GM19351 (cell line): ENCODE measurements around the gene OR11A1.

ENCODE experiments used
- ATAC-seq: cut with Tn5 transposase; IDR thresholded peaks from one replicate; pipeline ENCODE4 v1.9.1; 2021; ENCODE audit warnings: mild to moderate bottlenecking, moderate library complexity; ENCODE audit not compliant: unreplicated experiment

Gene OR11A1, protein sequence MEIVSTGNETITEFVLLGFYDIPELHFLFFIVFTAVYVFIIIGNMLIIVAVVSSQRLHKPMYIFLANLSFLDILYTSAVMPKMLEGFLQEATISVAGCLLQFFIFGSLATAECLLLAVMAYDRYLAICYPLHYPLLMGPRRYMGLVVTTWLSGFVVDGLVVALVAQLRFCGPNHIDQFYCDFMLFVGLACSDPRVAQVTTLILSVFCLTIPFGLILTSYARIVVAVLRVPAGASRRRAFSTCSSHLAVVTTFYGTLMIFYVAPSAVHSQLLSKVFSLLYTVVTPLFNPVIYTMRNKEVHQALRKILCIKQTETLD

DNA sequence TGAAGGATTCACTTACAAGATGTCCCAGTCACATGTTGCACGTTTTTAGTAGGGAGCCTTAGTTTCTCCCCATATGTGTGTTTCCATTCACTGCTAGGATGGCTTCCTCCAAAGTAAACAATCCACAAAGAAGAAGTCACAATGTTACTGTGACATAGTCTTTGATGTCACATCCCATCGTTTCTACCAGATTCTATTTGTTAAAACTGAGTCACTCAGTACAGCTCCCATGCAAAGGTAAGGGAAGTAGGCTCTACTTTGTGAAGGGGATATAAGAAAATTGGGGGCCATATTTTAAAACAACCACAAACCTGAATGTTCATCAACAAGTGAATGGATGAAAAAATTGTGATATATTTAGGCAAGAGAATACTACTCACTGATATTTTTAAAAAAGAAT, at the start of gene OR11A1, which contains the start of gene OR2H1:
TSS of gene OR11A1 (minus strand) at position 101 of the 400 bp plus-strand sequence. CDS start 29,430 bp downstream, outside the sequence.
TSS of gene OR2H1 (plus strand) at position 185 of the 400 bp plus-strand sequence. CDS start 4,615 bp downstream, outside the sequence.
- no peak for ATAC-seq

DNA sequence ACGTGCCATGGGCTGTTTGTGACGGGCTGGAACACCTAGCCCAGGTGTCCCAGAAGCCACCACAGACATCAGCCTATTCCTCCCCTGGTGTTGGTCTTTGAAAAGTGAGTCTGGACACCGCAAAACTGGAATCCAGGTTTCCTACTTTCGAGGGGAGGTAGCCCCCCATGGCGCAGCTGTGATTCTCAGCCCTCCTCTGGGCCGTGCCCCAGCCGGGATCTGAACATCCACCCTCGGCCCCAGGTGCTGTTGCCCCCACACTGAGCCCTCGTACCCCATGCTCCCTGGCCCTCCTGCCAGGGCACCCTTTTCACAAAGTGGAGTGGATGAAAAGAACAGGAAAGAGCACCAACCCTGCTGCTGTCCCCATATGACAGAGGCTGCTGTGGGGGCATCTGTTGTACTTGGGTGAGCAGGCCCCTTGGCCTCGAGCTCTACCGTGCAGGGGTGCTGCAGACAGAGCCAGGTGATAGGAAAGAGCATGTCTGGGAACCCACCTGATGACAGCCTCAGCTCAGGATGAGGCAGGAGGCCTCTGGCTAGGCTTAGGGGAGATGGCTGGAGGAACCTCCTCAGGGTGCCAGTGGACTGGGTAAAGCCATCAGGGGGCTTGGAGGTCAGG, 49.7 kb upstream of the OR11A1 start:
- ATAC-seq: no peak

DNA sequence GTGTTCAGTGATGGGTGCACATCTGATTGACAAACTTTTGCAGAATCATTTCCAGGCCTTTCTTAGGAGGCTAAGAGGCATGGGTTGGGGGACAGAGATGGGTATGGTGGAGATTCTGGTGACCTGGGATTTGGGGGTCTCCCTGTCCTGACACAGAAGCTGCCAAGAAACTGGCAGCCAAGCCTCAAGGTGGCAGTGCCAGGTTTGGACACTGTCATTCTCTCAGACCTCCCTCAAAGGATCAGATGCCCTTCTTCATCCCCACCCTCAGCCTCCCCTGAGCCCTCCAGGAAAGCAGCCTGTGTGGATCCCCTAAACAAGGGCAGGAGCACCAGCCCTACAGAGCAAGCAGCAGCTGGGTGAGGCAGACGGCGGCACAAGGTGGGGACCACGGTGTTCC, 48.9 kb upstream of the OR11A1 start:
- ATAC-seq: no peak

DNA sequence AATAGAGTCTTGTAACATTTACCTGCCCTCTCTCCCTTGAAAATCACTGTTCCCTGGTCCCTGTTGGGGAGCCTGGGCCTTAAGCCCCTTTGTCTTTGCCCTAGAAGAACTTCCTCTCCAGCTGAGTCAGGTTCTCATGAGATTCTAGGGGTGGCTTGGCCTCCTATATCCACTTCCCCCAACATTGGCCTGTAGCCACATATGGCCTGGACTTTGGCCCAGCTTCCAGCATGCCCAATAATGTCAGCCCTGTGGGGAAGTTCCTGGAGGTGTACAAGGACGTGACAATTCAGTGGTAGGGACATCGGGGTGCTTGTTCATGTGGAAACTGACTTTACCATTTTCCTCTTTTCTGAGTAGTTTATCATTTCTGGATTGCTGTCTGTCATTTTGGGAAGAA, 48.1 kb upstream of the OR11A1 start:
- ATAC-seq: no peak

DNA sequence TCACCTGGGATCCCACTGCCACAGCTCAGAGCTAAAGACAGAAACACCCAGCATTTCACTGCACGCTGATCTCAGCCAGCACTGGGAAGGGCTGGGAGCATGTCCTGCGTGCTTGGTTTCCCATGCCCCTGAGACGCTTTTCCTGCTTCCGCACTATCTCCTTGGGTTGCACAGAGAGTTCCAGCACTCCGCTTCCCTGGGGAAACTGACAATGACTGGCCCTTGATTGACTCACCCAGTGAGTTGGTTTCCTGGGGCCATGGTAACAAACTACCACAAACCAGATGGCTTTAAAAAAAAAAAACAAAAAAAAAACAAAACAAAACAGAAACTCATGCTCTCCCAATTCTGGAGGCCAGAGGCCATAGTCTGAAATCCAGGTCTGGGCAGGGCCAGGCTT, 45.7 kb upstream of the OR11A1 start:
- no peak for ATAC-seq

DNA sequence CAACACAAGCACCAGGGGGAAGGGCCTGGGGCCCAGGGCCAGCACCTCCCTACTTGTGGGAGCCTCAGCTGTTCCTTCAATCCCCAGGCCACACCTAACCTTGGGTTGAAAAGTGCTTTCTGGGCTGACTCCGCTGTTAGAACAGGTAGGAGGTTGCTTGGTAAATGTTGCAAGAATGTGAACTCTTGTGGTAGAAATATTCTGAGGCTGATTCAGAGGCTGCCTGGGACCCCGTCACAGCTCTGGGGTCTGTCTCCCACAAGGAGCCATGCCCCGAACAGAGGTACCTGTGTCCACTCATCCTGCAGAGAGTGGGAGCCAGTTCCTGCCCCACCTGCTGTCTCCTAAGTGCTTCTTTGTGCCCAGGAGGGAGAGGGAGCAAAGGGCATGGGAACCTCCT, 45.3 kb upstream of the OR11A1 start:
- no peak for ATAC-seq

DNA sequence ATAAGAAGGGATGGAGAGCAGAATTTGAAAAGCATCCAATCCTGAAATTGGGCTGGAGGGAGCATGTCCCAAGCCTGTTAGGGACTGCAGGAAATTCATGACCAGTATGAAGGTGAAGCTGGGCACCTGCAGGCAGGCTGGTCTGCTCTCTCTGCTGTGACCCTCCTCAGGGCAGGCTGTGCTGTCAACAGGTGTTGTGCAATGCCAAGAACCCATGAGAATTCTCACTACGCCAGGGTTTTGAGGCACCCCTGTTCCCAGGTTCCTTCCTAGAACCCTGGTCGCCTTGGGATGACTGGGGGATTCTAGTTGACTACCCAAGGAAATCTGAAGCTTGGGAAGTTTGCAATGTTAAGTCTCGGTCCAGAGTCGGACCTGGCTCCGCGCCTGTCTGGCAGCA, 44.2 kb upstream of the OR11A1 start:
- ATAC-seq: no peak

DNA sequence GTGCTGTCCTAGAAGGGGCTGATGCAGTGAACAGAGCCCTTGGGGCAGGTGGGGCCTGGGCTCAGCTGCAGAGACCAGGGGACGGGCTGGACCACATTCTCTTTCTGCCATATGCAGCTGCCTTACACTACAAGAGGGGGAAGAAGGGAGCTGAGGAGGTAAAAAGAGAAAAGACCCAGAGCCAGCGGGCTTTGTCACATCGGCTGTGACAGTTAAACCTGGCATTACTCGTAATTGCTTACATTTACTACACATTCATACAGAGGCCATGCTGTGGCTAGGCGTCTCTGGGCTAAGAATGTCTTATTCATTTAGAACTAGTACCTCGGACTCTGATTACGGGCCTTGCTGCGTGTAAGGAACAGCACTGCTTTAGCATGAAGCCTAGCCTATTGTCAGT, 43.7 kb upstream of the OR11A1 start:
- no peak for ATAC-seq

DNA sequence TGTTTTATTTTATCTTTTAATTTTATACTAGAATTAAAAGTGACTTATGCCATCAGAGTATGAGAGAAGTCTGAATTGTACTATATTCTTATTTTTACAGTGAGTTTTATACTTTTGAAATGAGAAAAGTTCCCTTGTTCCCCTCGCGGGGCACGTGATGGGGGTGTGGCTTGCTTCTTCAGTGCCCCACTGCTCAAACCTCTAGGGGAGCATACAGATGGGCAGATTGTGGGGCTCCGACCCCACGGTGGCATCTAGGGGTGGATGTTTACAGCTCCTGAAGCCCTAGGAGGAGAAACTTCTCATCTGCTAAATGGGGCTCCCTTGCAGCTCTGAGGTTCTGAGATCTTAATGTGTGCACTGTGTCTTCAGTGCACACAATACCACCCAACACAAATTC, 42.8 kb upstream of the OR11A1 start:
- no peak for ATAC-seq

DNA sequence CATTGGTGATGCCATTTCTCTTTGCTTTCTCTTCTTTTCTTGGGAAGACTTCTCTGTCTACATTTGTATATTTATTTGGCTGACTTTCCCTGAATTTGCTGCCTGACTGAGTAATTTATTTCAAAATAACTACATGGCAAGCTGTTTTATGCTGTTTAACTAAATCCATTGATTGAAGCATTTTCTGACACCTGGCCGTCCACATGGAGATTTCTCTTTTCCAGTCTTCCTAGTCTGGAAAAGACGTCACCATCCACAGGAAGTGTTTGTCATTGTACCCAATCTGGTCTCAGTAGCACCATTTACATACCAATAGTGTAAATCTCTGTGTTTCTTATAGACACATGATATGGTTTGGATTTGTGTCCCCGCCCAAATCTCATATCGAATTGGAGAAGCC, 40.1 kb upstream of the OR11A1 start:
- ATAC-seq: no peak

DNA sequence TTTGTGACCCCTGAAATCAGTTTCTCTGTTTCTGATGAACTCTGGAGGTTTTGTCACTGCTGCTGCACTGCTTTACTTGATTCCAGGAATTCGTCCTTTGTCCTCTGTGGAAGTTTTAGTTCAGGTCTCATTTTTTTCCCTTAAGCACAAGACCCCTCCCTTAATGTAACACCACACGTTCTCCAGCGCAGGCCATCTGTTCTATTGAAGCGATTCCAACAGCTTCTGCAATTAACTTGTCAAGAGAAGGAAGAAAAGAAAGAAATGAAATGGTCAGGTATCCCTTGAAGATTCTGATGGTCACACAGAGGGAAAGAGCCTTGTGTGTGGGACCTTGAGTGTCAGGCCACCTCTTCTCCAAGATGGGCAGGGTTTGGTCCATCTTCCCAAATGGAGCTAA, 38.7 kb upstream of the OR11A1 start:
- no peak for ATAC-seq

DNA sequence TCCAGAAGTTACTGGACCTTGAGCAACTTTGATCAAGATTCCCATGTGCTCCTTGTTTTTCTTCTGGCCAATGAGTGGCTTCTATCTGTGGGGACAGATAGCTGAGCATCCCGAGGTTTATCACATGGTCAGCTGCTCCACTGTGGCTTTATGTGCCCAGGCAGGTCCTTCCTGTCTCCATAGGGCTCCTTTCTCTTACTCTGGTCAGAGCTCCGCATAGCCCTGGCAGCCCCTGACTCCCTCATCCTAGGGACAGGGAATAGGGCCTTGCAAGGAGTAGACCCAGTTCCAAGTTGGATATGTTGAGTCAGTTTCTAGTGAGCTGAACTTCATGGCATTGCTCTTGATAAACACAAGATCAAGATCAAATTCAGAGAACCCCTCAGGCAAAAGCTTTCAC, 37.3 kb upstream of the OR11A1 start:
- no peak for ATAC-seq

DNA sequence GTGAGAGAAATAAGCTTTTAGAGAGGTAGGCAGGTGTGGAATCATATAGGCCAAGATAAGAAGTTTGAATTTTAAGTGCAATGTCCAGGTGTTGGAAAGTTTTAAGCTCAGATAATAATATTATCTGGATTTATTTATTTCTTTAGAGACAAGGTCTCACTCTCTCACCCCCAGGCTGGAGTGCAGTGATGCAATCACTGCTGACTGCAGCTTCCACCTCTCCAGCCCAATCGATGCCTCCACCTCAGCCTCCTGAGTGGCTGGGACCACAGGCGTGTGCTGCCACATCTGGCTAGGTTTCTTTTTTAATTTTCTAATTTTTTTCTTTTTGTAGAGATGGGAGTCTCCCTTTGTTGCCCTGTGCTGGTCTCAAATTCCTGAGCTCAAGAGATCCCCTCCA, 36.4 kb upstream of the OR11A1 start:
- ATAC-seq: no peak

DNA sequence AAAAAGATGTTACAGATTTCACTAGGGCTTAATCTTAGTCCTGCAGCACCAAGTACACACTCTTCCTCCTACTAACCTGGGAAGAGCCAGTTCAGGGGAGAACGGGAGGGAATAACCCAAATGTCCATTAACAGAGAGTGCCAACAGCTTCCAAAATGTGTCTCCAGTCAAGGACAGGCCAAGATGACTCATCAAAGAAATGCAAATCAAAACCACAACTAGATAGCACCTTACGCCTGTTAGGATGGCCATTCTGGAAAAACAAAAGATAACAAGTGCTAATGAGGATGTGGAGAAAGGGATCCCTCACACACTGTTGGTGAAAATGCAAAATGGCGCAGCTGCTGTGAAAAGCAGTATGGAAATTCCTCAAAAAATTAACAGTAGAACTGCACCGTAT, 34.7 kb upstream of the OR11A1 start:
- no peak for ATAC-seq

DNA sequence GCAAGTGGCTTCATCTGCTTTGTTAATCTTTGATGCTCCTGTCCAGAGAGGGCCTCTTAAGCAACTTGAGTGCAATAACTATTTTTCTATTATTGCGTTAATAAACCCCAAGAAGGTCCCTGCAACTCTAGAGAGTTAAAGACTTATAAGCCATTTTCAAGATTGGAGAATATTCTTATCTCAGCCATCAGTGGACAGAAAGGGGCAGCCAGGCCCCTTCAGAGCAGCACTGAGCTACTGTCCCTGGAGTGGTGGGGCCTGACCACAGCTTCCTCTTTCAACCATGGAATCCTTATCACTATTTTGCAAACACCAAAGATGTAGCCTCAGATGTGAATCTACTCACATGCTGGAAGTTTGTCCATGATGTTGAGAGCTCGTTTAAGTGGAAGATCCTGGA, 33.7 kb upstream of the OR11A1 start:
- no peak for ATAC-seq

DNA sequence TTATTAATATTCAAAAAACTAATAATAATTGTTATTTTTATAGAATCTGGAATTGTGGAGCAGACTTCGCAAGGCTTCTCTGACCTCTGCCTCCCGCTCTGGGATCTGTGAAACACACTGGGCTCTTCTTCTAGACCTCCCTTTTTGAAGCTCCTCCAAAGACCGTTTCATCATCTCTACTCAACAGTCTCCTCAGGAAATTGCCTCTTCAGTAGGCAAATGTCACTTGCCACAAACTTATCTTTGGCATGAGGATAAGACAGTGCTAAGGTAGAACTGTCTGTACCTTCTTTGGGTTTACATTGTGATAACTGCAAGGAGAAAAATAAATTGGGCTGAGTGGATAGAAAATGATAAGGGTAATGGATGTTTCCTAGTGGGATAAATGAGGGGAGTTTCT, 33.2 kb upstream of the OR11A1 start:
- ATAC-seq: no peak

DNA sequence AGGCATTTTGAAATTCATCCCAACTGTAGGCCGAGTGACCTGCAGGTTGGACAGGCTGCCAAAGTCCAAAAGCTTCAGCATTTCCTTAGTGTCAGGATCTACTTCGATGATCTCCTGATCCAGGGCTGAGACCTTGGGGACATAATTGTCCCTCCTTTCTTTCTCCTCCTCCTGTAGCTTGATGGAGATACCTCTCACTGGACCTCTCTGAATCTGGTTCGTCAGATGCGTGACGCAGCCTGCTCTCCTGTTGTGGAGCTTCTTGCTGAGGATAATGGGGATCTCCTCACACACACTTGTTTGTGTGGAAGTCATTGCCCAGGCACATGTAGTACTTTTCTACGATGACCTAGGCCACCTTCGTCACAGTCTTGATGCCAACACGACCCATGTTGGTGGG, 32.4 kb upstream of the OR11A1 start:
- no peak for ATAC-seq

DNA sequence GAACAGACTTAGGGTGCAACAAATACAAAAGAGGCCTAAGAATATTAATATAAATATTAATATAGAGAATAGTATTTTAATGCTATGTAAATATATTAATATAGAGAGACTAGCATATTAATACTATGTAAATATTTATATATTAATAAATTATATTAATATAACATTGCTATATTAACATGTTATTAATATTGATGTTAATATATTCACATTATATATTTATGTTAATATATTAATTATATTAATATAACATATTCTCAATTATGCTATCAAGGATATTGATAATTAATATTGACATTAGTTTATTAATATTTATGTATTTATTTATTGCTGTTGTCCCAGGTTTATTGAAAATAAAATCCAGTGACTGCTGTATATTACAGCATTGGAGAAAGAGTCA, 32.0 kb upstream of the OR11A1 start:
- ATAC-seq: no peak

DNA sequence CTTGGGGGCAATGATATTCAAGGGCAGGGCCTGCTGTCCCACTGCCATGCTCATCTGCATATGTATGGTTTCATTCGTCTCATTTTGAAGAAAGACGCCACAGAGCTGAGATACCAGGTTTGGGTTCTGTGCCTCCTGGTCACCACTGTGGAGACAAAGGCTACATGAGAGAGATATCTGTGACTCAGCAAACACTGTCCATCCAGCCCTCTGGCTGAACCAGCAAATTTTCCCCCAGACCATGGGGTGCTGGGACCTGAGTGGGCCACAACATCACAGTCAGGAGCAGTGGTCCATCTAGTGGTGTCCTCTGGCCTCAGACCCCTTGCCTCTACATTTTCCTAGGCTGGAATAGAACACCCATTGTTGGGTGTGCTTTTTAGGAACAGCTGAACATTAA, 30.8 kb upstream of the OR11A1 start, which contains the start of gene MAS1L:
TSS of gene MAS1L (minus strand) at position 297 of the 400 bp plus-strand sequence. CDS start at position 243, 54 bp downstream.
- no peak for ATAC-seq

DNA sequence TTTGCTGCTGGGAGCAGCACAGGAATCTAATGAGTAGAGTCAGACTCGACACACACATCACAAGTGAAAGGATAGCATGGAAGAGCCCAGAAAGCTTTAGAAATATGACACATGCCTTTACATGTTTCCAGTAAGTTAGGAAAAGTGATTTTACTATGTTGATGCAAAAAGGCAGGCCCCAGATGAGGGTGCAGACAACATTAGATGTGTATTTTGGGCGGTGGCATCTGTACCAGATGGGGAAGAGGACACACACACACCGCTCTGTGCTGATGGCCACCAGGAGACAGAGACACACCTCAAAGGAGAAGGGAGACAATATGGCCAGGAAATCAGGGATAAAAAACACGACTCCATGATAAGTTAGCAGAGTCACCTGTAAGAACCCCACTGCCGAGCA, 30.3 kb upstream of the OR11A1 start:
- ATAC-seq: no peak

DNA sequence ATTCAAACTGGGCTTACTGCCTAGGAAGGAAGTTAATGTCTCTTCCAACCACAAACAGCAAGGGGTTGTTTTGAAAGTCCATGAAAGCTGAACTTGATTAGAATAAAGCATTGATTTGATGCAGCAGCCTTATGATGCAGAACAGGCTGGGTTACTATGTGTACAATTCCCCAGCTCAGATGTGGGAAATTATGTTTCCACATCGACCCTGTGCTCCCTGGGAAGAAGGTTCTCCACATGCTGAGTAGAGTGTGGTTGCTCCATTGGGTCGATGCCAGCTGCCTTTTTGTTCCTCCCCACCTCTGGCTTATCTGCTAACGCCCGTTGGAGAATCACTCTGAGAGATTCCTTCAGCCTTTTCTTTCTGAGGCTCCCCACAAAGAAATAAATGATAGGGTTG, 29.7 kb upstream of the OR11A1 start:
- ATAC-seq: no peak

DNA sequence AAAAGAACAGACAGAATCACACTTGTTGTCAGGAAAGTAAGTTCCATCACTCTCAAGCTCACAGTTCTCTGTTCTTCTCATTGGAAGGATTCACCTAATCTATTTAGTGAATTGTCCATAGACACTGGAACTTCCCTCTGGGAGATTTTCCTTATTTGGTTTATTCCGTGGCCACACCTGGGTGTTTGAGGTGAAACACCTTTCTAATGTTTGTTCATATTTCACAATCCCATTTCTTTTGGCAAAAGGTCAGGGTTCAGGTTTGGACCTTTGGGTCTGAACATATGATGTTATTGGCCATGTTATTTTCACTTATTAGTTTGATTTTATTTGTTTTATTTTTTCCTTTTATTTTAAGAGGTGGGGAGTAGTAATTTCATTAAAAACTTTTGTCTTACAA, 26.9 kb upstream of the OR11A1 start:
- no peak for ATAC-seq

DNA sequence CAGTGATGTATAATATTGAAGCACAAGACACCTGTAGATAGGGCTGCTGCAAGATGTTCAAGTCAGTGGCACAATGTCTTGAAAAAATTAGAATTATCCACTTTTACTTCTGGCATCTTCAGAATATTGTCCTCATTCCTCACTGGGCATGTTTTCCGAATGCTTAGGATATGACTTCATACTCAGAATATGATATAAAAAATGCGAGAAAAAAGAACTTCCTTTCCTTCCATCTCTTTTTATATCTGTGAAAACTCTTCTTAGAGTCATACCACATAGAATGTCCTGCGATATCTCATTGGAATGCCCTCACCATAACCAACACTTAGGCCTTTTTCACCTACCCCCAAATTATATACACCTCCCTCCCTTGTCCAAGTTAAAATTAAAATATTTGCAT, 26.3 kb upstream of the OR11A1 start:
- no peak for ATAC-seq
